ENCODE measurements around the gene SAMD4B.

Gene SAMD4B

DNA sequence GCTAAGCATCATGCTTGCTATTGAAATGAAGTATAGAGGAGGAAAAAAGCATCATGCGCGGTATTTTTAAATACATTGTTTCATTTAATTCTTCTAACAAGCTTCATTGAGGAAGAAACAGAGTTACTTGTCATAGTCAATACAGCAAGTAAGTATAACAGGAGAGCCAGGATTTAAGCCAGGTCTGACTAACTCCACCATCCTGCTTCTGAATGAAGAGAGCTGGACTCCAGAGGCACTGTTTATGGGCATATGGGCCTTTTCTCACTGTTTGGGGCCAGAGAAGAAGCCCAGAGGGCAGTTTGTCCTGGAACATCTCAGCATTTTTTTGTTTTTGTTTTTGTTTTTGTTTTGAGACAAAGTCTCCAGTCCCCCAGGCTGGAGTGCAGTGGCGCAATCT, 7.9 kb downstream of the SAMD4B start:
- Histone ChIP-seq H4K8ac (ENCODE audit: low read depth, low read length) (no peak overlapping the region), H3K27ac (replicated peaks; ENCODE audit: low read length) (no peak overlapping the region), H3K4me2 (ENCODE audit: insufficient read depth, low read length, poor library complexity, severe bottlenecking) (no peak overlapping the region), H3K79me1 (ENCODE audit: low read depth, low read length) (peaks cover 9% of the 10 kb centered on the region), H3K9me3 (replicated peaks in 1 of 2; ENCODE audit: control insufficient read depth in 2 of 2, insufficient read depth in 1 of 2, low read depth in 1 of 2, low read length in 2 of 2) (no peaks in the 10 kb centered on the region), H2BK120ac (ENCODE audit: low read depth, low read length) (no peak overlapping the region), H2AFZ (ENCODE audit: low read length) (no peak overlapping the region), H2BK15ac (ENCODE audit: low read length) (no peak overlapping the region), H3K4me3 (ENCODE audit: low read length in 2 of 2) (no peak overlapping the region), H2BK12ac (ENCODE audit: low read length) (no peak overlapping the region), H3K18ac (ENCODE audit: low read length) (no peak overlapping the region), H3K36me3 (replicated peaks in 1 of 2; ENCODE audit: control insufficient read depth in 2 of 2, insufficient read depth in 2 of 2, low read length in 2 of 2) (peaks cover 30 to 96% of the 10 kb centered on the region in 2 donors), H3K23ac (ENCODE audit: low read depth, low read length, poor library complexity) (no peak overlapping the region), H2AK5ac (ENCODE audit: low read depth, low read length) (no peak overlapping the region), H3K4ac (ENCODE audit: low read length) (no peak overlapping the region), H3K4me1 (ENCODE audit: control insufficient read depth in 2 of 2, insufficient read depth in 1 of 2, low read depth in 1 of 2, low read length in 2 of 2) (no peaks in the 10 kb centered on the region), H3K27me3 (ENCODE audit: control insufficient read depth in 3 of 3, insufficient read depth in 3 of 3, low read depth in 1 of 3, low read length in 3 of 3) (no peaks in the 10 kb centered on the region), H3K14ac (ENCODE audit: low read length) (no peak overlapping the region), H3K9ac (ENCODE audit: low read depth, low read length, poor library complexity) (no peak overlapping the region), H4K91ac (ENCODE audit: low read depth, low read length, poor library complexity) (no peak overlapping the region), H2BK5ac (ENCODE audit: low read length) (no peak overlapping the region)
- no CpG with 5 or more reads among the region's 3 CpGs for WGBS, 2 donors (ENCODE audit: extremely low coverage in 2 of 2, insufficient read length in 2 of 2, insufficient replicate concordance in 1 of 2)
- DNase-seq (ENCODE audit: low spot score): no peak

DNA sequence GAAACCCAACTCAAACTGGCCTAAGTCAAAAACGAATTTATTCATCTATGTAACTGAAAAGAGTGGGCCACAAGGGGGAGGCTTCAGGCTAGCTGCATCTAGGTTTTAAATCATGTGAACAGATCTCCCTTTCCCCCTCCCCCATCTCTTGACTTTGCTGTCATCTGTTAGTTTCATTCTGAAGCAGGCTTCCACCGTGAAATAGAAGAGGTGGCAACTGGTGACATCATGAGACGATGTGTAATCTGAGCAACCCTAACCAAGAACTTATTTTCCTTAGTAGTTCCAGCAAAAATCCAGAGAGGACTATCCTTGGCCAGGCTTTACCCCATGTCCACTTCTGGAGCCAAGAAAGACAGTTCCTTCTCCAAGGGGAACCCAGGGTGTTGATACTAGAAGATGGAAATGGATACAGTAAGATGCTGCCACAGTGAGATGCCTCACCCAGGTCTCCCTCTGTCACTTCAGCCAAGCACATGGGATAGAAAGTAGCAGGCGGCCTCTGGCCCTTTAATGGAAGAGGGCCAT, 9.4 kb downstream of the SAMD4B start:
- no peak overlapping the region for H4K8ac ChIP-seq (ENCODE audit: low read depth, low read length)
- no peak overlapping the region for H3K18ac ChIP-seq (ENCODE audit: low read length)
- H3K27ac ChIP-seq (replicated peaks; ENCODE audit: low read length): no peak overlapping the region
- H3K4me1 ChIP-seq (ENCODE audit: control insufficient read depth in 2 of 2, insufficient read depth in 1 of 2, low read depth in 1 of 2, low read length in 2 of 2): no peaks in the 10 kb centered on the region
- no peak overlapping the region for H2BK5ac ChIP-seq (ENCODE audit: low read length)
- H2AFZ ChIP-seq (ENCODE audit: low read length): no peak overlapping the region
- H2AK5ac ChIP-seq (ENCODE audit: low read depth, low read length): no peak overlapping the region
- H2BK12ac ChIP-seq (ENCODE audit: low read length): no peak overlapping the region
- no peak overlapping the region for H4K91ac ChIP-seq (ENCODE audit: low read depth, low read length, poor library complexity)
- H2BK120ac ChIP-seq (ENCODE audit: low read depth, low read length): no peak overlapping the region
- no peak overlapping the region for H3K4me3 ChIP-seq (ENCODE audit: low read length in 2 of 2)
- H3K9ac ChIP-seq (ENCODE audit: low read depth, low read length, poor library complexity): no peak overlapping the region
- H3K36me3 ChIP-seq (replicated peaks in 1 of 2; ENCODE audit: control insufficient read depth in 2 of 2, insufficient read depth in 2 of 2, low read length in 2 of 2): peaks cover 34 to 96% of the 10 kb centered on the region in 2 donors
- H3K4me2 ChIP-seq (ENCODE audit: insufficient read depth, low read length, poor library complexity, severe bottlenecking): no peak overlapping the region
- H3K4ac ChIP-seq (ENCODE audit: low read length): no peak overlapping the region
- H3K9me3 ChIP-seq (replicated peaks in 1 of 2; ENCODE audit: control insufficient read depth in 2 of 2, insufficient read depth in 1 of 2, low read depth in 1 of 2, low read length in 2 of 2): no peaks in the 10 kb centered on the region
- H3K79me1 ChIP-seq (ENCODE audit: low read depth, low read length): peaks cover 7% of the 10 kb centered on the region
- H2BK15ac ChIP-seq (ENCODE audit: low read length): no peak overlapping the region
- no peak for DNase-seq (ENCODE audit: low spot score)
- H3K14ac ChIP-seq (ENCODE audit: low read length): no peak overlapping the region
- WGBS, 2 donors (ENCODE audit: extremely low coverage in 2 of 2, insufficient read length in 2 of 2, insufficient replicate concordance in 1 of 2): no CpG with 5 or more reads among the region's 4 CpGs
- no peaks in the 10 kb centered on the region for H3K27me3 ChIP-seq (ENCODE audit: control insufficient read depth in 3 of 3, insufficient read depth in 3 of 3, low read depth in 1 of 3, low read length in 3 of 3)
- H3K23ac ChIP-seq (ENCODE audit: low read depth, low read length, poor library complexity): no peak overlapping the region

GRCh38 chr19:39352381-39353255, 10.4 kb downstream of the SAMD4B start:
- Histone ChIP-seq H2BK5ac (ENCODE audit: low read length) (no peak overlapping the region), H3K27ac (replicated peaks; ENCODE audit: low read length) (no peak overlapping the region), H3K4me1 (ENCODE audit: control insufficient read depth in 2 of 2, insufficient read depth in 1 of 2, low read depth in 1 of 2, low read length in 2 of 2) (no peaks in the 10 kb centered on the region), H3K79me1 (ENCODE audit: low read depth, low read length) (peaks cover 8% of the 10 kb centered on the region), H3K4me3 (ENCODE audit: low read length in 2 of 2) (no peak overlapping the region), H2BK15ac (ENCODE audit: low read length) (no peak overlapping the region), H2AFZ (ENCODE audit: low read length) (no peak overlapping the region), H2AK5ac (ENCODE audit: low read depth, low read length) (no peak overlapping the region), H3K23ac (ENCODE audit: low read depth, low read length, poor library complexity) (no peak overlapping the region), H4K8ac (ENCODE audit: low read depth, low read length) (no peak overlapping the region), H3K14ac (ENCODE audit: low read length) (no peak overlapping the region), H3K27me3 (ENCODE audit: control insufficient read depth in 3 of 3, insufficient read depth in 3 of 3, low read depth in 1 of 3, low read length in 3 of 3) (no peaks in the 10 kb centered on the region), H2BK120ac (ENCODE audit: low read depth, low read length) (no peak overlapping the region), H4K91ac (ENCODE audit: low read depth, low read length, poor library complexity) (no peak overlapping the region), H3K9ac (ENCODE audit: low read depth, low read length, poor library complexity) (no peak overlapping the region), H3K36me3 (replicated peaks in 1 of 2; ENCODE audit: control insufficient read depth in 2 of 2, insufficient read depth in 2 of 2, low read length in 2 of 2) (peaks cover 42 to 96% of the 10 kb centered on the region in 2 donors), H3K18ac (ENCODE audit: low read length) (no peak overlapping the region), H3K9me3 (replicated peaks in 1 of 2; ENCODE audit: control insufficient read depth in 2 of 2, insufficient read depth in 1 of 2, low read depth in 1 of 2, low read length in 2 of 2) (no peaks in the 10 kb centered on the region), H3K4ac (ENCODE audit: low read length) (no peak overlapping the region), H2BK12ac (ENCODE audit: low read length) (no peak overlapping the region), H3K4me2 (ENCODE audit: insufficient read depth, low read length, poor library complexity, severe bottlenecking) (no peak overlapping the region)
- no peak for DNase-seq (ENCODE audit: low spot score)
- no CpG with 5 or more reads among the region's 12 CpGs for whole genome bisulfite sequencing, 2 donors (ENCODE audit: extremely low coverage in 2 of 2, insufficient read length in 2 of 2, insufficient replicate concordance in 1 of 2)

- Histone ChIP-seq H3K79me1 (ENCODE audit: low read depth, low read length) (peaks cover 4% of the 10 kb centered on the region), H3K4me2 (ENCODE audit: insufficient read depth, low read length, poor library complexity, severe bottlenecking) (no peak overlapping the region), H2BK5ac (ENCODE audit: low read length) (no peak overlapping the region), H3K9ac (ENCODE audit: low read depth, low read length, poor library complexity) (no peak overlapping the region), H2AFZ (ENCODE audit: low read length) (no peak overlapping the region), H2BK12ac (ENCODE audit: low read length) (no peak overlapping the region), H3K14ac (ENCODE audit: low read length) (no peak overlapping the region), H2BK15ac (ENCODE audit: low read length) (no peak overlapping the region), H3K9me3 (replicated peaks in 1 of 2; ENCODE audit: control insufficient read depth in 2 of 2, insufficient read depth in 1 of 2, low read depth in 1 of 2, low read length in 2 of 2) (no peaks in the 10 kb centered on the region), H2BK120ac (ENCODE audit: low read depth, low read length) (no peak overlapping the region), H4K91ac (ENCODE audit: low read depth, low read length, poor library complexity) (no peak overlapping the region), H3K27me3 (ENCODE audit: control insufficient read depth in 3 of 3, insufficient read depth in 3 of 3, low read depth in 1 of 3, low read length in 3 of 3) (no peaks in the 10 kb centered on the region), H3K27ac (replicated peaks; ENCODE audit: low read length) (no peak overlapping the region), H3K18ac (ENCODE audit: low read length) (no peak overlapping the region), H3K23ac (ENCODE audit: low read depth, low read length, poor library complexity) (no peak overlapping the region), H3K4ac (ENCODE audit: low read length) (no peak overlapping the region), H3K36me3 (replicated peaks in 1 of 2; ENCODE audit: control insufficient read depth in 2 of 2, insufficient read depth in 2 of 2, low read length in 2 of 2) (peaks cover 50 to 93% of the 10 kb centered on the region in 2 donors), H3K4me3 (ENCODE audit: low read length in 2 of 2) (no peak overlapping the region), H4K8ac (ENCODE audit: low read depth, low read length) (no peak overlapping the region), H3K4me1 (ENCODE audit: control insufficient read depth in 2 of 2, insufficient read depth in 1 of 2, low read depth in 1 of 2, low read length in 2 of 2) (no peaks in the 10 kb centered on the region), H2AK5ac (ENCODE audit: low read depth, low read length) (no peak overlapping the region)
- no peak for DNase-seq (ENCODE audit: low spot score)
- no CpG with 5 or more reads among the region's 5 CpGs for WGBS, 2 donors (ENCODE audit: extremely low coverage in 2 of 2, insufficient read length in 2 of 2, insufficient replicate concordance in 1 of 2)
Observed at GRCh38 chr19:39355253-39355652, 13.0 kb downstream of the SAMD4B start.

All from neuronal stem cell (in vitro differentiated cells).